DOHH2 (cell line): Measurements from ENCODE around the gene LRRC75B.

Source experiments
- H3F3A ChIP-seq: fragments of 200-600 bp; sonication (generic), shearing (Covaris generic); 2 replicates; pipeline ENCODE4 v1.6.0; 2016; ENCODE audit warnings: antibody characterized with exemption, mild to moderate bottlenecking; ENCODE audit not compliant: control insufficient read depth, insufficient read depth
- H3K27ac ChIP-seq: fragments of 200-600 bp; sonication (generic); 2 replicates; pipeline ENCODE4 v1.5.1; 2014; ENCODE audit warnings: low read depth, mild to moderate bottlenecking, low read length, moderate library complexity
- H3K27me3 ChIP-seq: fragments of 200-600 bp; sonication (generic); 2 replicates; pipeline ENCODE4 v1.6.1; 2014; ENCODE audit warnings: mild to moderate bottlenecking, low read length, mixed read lengths; ENCODE audit not compliant: control insufficient read depth
- H3K36me3 ChIP-seq: fragments of 200-600 bp; sonication (generic); 2 replicates; pipeline ENCODE4 v1.6.1; 2014; ENCODE audit warnings: mild to moderate bottlenecking, low read length, moderate library complexity, mixed read lengths; ENCODE audit not compliant: control insufficient read depth
- H3K4me1 ChIP-seq: fragments of 200-600 bp; sonication (generic); 2 replicates; pipeline ENCODE4 v1.6.1; 2014; ENCODE audit warnings: mild to moderate bottlenecking, low read length, mixed read lengths; ENCODE audit not compliant: control insufficient read depth
- H3K4me2 ChIP-seq: fragments of 200-600 bp; sonication (generic); 2 replicates; pipeline ENCODE4 v1.6.0; 2014; ENCODE audit warnings: mild to moderate bottlenecking, low read length, moderate library complexity
- H3K4me3 ChIP-seq: fragments of 200-600 bp; sonication (generic); 2 replicates; pipeline ENCODE4 v1.5.1; 2014; ENCODE audit warnings: mild to moderate bottlenecking, low read length, mixed read lengths
- H3K79me2 ChIP-seq: fragments of 200-600 bp; sonication (generic); 2 replicates; pipeline ENCODE4 v1.6.1; 2014; ENCODE audit warnings: mild to moderate bottlenecking, low read length, mixed read lengths; ENCODE audit not compliant: control insufficient read depth
- H3K9me2 ChIP-seq: fragments of 200-600 bp; sonication (generic); replicated peaks from 2 replicates; pipeline ENCODE4 v1.6.1; 2014; ENCODE audit warnings: mild to moderate bottlenecking, low read length, mixed read lengths; ENCODE audit not compliant: control insufficient read depth
- H3K9me3 ChIP-seq: fragments of 200-600 bp; sonication (generic); 2 replicates; pipeline ENCODE4 v1.6.1; 2014; ENCODE audit warnings: antibody characterized with exemption, low read length, mixed read lengths; ENCODE audit not compliant: control insufficient read depth, insufficient read depth
- H4K20me1 ChIP-seq: fragments of 200-600 bp; sonication (generic); 2 replicates; pipeline ENCODE4 v1.6.0; 2014; ENCODE audit warnings: low read depth, mild to moderate bottlenecking, antibody characterized with exemption, low read length, moderate library complexity; ENCODE audit not compliant: control insufficient read depth, insufficient read depth
- CTCF ChIP-seq: fragments of 200-600 bp; sonication (generic); IDR thresholded peaks from one replicate; pipeline ENCODE4 v1.5.1; 2014; ENCODE audit warnings: antibody characterized with exemption, mild to moderate bottlenecking, low read depth, low read length; ENCODE audit not compliant: poor library complexity, severe bottlenecking
- EZH2phosphoT487 ChIP-seq: fragments of 200-600 bp; sonication (generic); IDR thresholded peaks from 2 replicates; pipeline ENCODE4 v1.6.1; 2017; ENCODE audit warnings: borderline replicate concordance, mild to moderate bottlenecking, antibody characterized with exemption, low read length, moderate library complexity, mixed read lengths

LRRC75B gene

GRCh38 chr22:24543679-24544243, 49.1 kb downstream of the LRRC75B start:
- no peak for TF ChIP-seq EZH2phosphoT487
- TF ChIP-seq CTCF, result no peak
- H3K4me3 ChIP-seq, result no peak overlapping the region
- H3F3A ChIP-seq, result no peaks in the 10 kb centered on the region
- H3K27me3 ChIP-seq, result no peaks in the 10 kb centered on the region
- no peak overlapping the region for H3K4me2 ChIP-seq
- H3K9me3 ChIP-seq, result no peaks in the 10 kb centered on the region
- no peaks in the 10 kb centered on the region for H4K20me1 ChIP-seq
- peaks cover 3% of the 10 kb centered on the region; the same call in 1 of the 2 replicates for H3K4me1 ChIP-seq
- H3K27ac ChIP-seq, result no peak overlapping the region
- peaks cover 5% of the 10 kb centered on the region for H3K79me2 ChIP-seq
- H3K9me2 ChIP-seq, result no peaks in the 10 kb centered on the region
- peaks cover 83% of the 10 kb centered on the region for H3K36me3 ChIP-seq

- peaks cover 77% of the 10 kb centered on the region for H3K36me3 ChIP-seq
- H3K27ac ChIP-seq, result no peak overlapping the region
- TF ChIP-seq CTCF, result no peak
- TF ChIP-seq EZH2phosphoT487, result no peak
- no peak overlapping the region for H3K4me3 ChIP-seq
- no peaks in the 10 kb centered on the region for H3K27me3 ChIP-seq
- H4K20me1 ChIP-seq, result no peaks in the 10 kb centered on the region
- no peaks in the 10 kb centered on the region for H3F3A ChIP-seq
- H3K79me2 ChIP-seq, result no peaks in the 10 kb centered on the region
- H3K9me2 ChIP-seq, result no peaks in the 10 kb centered on the region
- H3K4me2 ChIP-seq, result no peak overlapping the region
- H3K9me3 ChIP-seq, result no peaks in the 10 kb centered on the region
- peaks cover 3% of the 10 kb centered on the region; the same call in 1 of the 2 replicates for H3K4me1 ChIP-seq
These were observed 49.7 kb downstream of the LRRC75B start for GRCh38 chr22:24543185-24543601.

GRCh38 chr22:24542641-24543040, 50.2 kb downstream of the LRRC75B start:
- Histone ChIP-seq H3K4me2 (no peak overlapping the region), H3K79me2 (no peaks in the 10 kb centered on the region), H3K4me3 (no peak overlapping the region), H3K36me3 (peaks cover 71% of the 10 kb centered on the region), H4K20me1 (no peaks in the 10 kb centered on the region), H3K9me3 (no peaks in the 10 kb centered on the region), H3F3A (no peaks in the 10 kb centered on the region), H3K27me3 (no peaks in the 10 kb centered on the region), H3K27ac (no peak overlapping the region), H3K9me2 (no peaks in the 10 kb centered on the region), H3K4me1 (peaks cover 3% of the 10 kb centered on the region; the same call in 1 of the 2 replicates)
- TF ChIP-seq EZH2phosphoT487 (no peak), CTCF (no peak)
